Body of pancreas (tissue), 4 donors: Measurements from ENCODE around the gene CSF1. TPM values are rescaled to one million over a fixed set of nuclear protein-coding genes. Genes with fewer than 3 reads are reported as not detected.

Experiments used
- ATAC-seq: fragments of 150-250 bp; one replicate; pipeline ENCODE4 v1.9.1; 2016
- DNase-seq, 4 donors: peaks; one replicate each; pipeline ENCODE4 v3.0.0-alpha.2; 2019
- H3K27ac ChIP-seq, 4 donors: fragments of 200-600 bp; sonication (generic); 1 replicate in 3 of 4; 2 replicates in 1 of 4; pipeline versions ENCODE4 v1.5.1 to v1.6.1; 2016 to 2019; ENCODE audit warnings: mild to moderate bottlenecking in 1 of 4, mixed read lengths in 1 of 4, moderate library complexity in 1 of 4
- H3K27me3 ChIP-seq, 2 donors: fragments of 200-600 bp; sonication (generic); one replicate each; pipeline ENCODE4 v1.6.0; 2016; ENCODE audit warnings: mild to moderate bottlenecking in 1 of 2
- H3K36me3 ChIP-seq, 2 donors: fragments of 200-600 bp; sonication (generic); replicated peaks in 1 of 2; 2 replicates each; pipeline ENCODE4 v1.5.1; 2016; ENCODE audit warnings: low read depth in 2 of 2; ENCODE audit not compliant: insufficient read depth in 1 of 2
- H3K4me1 ChIP-seq: fragments of 200-600 bp; sonication (generic); one replicate; pipeline ENCODE4 v1.6.0; 2016
- H3K4me3 ChIP-seq, 2 donors: fragments of 200-600 bp; sonication (generic); 1 replicate in 1 of 2; 2 replicates in 1 of 2; pipeline ENCODE4 v1.5.1; 2016 to 2019
- H3K9me3 ChIP-seq, 3 donors: fragments of 200-600 bp; sonication (generic); 1 replicate in 2 of 3; 2 replicates in 1 of 3; pipeline ENCODE4 v1.5.1; 2016
- POLR2A ChIP-seq, 3 donors: fragments of 450-650 bp; IDR thresholded peaks; one replicate each; pipeline ENCODE4 v1.6.1; 2016; ENCODE audit warnings: antibody characterized with exemption in 3 of 3, mild to moderate bottlenecking in 2 of 3
- WGBS, 2 donors: methylation state at CpG; one replicate each; pipeline ENCODE4 v1.1.5; 2017; 5-methylcytosine and 5-hydroxymethylcytosine counted together
- intact Hi-C: fragments of 100-400 bp; cut with DNase I; formaldehyde crosslinking; loops from one replicate; pipeline ENCODE4 v1.15.1; 2023
- total RNA-seq, 2 donors: library from RNA; depleted of rRNA; stranded (reverse); fragments of >200 nt; gene quantifications; one replicate each; pipeline ENCODE4 v1.1.0, GENCODE V29; 2016
- TF ChIP-seq, protein P1 (sequence below), 7 experiments: fragments of 450-650 bp in 4 of 7; fragments of 200-600 bp in 3 of 7; sonication (generic) in 3 of 7; IDR thresholded peaks; one replicate each; pipeline ENCODE4 v1.5.1; 2016 to 2019; ENCODE audit warnings: antibody characterized with exemption in 7 of 7

CSF1 gene
- total RNA-seq, 2 donors from 2014 or later: 26.7 to 60.7 TPM

DNA sequence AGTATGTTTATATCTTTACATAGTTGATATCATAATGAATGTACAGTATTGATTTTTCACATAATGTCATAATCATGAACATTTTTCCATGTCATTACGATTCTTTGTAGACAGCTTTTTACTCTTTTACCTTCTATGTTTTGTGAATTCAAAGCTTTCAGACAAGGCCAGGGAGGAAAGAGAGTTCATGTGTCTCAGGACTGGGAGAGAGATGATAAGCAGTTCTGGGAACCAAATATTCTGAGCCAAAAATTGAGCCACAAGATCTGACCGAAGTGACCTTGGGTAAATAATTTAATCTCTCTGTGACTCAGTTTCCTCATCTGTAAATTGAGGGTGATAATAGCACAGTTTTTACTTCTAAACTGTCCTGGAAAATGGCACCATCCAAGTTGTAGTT lies 31.8 kb downstream of the CSF1 start:
- H3K27me3 ChIP-seq: no peaks in the 10 kb centered on the region
- 39 to 43% methylated on average over 2 of the region's 2 CpGs for WGBS, 2 donors
- no peak for TF ChIP-seq POLR2A (IDR thresholded peaks at IDR 0.05)
- TF ChIP-seq, protein P1, sequence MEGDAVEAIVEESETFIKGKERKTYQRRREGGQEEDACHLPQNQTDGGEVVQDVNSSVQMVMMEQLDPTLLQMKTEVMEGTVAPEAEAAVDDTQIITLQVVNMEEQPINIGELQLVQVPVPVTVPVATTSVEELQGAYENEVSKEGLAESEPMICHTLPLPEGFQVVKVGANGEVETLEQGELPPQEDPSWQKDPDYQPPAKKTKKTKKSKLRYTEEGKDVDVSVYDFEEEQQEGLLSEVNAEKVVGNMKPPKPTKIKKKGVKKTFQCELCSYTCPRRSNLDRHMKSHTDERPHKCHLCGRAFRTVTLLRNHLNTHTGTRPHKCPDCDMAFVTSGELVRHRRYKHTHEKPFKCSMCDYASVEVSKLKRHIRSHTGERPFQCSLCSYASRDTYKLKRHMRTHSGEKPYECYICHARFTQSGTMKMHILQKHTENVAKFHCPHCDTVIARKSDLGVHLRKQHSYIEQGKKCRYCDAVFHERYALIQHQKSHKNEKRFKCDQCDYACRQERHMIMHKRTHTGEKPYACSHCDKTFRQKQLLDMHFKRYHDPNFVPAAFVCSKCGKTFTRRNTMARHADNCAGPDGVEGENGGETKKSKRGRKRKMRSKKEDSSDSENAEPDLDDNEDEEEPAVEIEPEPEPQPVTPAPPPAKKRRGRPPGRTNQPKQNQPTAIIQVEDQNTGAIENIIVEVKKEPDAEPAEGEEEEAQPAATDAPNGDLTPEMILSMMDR (IDR thresholded peaks at IDR 0.05): no peak
- intact Hi-C loops: no loop called here
- ATAC-seq (no peak), DNase-seq (no peak)
- H3K36me3 ChIP-seq: no peaks in the 10 kb centered on the region
- H3K4me1 ChIP-seq: peaks cover 10% of the 10 kb centered on the region
- H3K4me3 ChIP-seq: no peak overlapping the region
- no peak overlapping the region for H3K27ac ChIP-seq
- H3K9me3 ChIP-seq: no peaks in the 10 kb centered on the region

DNA sequence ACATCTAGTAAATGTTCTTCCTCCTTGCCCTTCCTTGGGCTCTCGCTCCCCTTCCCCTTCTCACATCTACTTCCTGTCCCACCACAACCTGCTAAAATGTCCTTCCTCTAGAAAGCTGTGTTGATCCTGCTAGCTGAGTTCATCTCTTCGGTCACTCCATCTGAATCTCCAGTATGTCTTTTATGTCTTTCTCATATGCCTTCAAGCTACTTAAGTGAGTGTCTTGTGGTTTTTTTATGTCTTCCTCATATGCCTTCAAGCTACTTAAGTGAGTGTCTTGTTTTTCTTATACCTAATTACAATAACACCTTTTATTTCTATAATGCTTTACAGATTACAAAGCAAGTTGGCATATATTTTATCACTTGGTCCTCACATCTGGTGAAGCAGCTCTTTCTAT lies 33.9 kb downstream of the CSF1 start:
- intact Hi-C loops: no loop called here
- no peak overlapping the region for H3K4me3 ChIP-seq
- H3K27ac ChIP-seq: no peak overlapping the region
- WGBS, 2 donors: 86 to 92% methylated on average over 2 of the region's 2 CpGs
- H3K4me1 ChIP-seq: peaks cover 24% of the 10 kb centered on the region
- no peak for ATAC-seq
- no peaks in the 10 kb centered on the region for H3K27me3 ChIP-seq
- no peaks in the 10 kb centered on the region for H3K36me3 ChIP-seq
- DNase-seq: no peak
- H3K9me3 ChIP-seq: no peaks in the 10 kb centered on the region
- TF ChIP-seq, protein P1 (IDR thresholded peaks at IDR 0.05): no peak

DNA sequence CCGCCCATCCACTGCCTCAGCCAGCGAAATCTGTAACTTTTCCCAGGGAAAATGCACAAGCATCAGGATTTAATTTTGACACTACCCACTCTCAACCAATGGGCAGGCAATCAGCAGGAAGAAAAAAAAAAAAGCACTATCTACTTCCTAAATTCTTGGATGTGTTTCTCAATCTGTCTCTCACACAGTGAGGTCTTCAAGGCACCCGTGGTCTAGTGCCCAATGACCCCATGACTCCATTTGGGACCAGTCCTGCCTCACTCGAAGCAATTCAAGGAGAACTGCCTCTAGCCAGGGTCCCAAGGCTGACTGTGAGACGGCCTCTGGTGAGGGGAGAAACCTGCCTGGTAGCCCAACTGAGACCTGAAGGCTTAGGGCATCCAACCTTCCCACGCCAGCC lies 35.9 kb downstream of the CSF1 start:
- Histone ChIP-seq H3K4me1 (peaks cover 24% of the 10 kb centered on the region), H3K9me3 (no peaks in the 10 kb centered on the region), H3K4me3 (no peak overlapping the region), H3K27ac (peak overlapping the region in 3 of 4 donors; percentile 19 to 87 (median 64)), H3K27me3 (no peaks in the 10 kb centered on the region), H3K36me3 (no peaks in the 10 kb centered on the region)
- intact Hi-C loops: no loop called here
- no peak for TF ChIP-seq POLR2A (IDR thresholded peaks at IDR 0.05)
- TF ChIP-seq, protein P1 (IDR thresholded peaks at IDR 0.05): no peak
- 79 to 80% methylated on average over 6 of the region's 6 CpGs for WGBS, 2 donors
- ATAC-seq (no peak), DNase-seq (no peak)

DNA sequence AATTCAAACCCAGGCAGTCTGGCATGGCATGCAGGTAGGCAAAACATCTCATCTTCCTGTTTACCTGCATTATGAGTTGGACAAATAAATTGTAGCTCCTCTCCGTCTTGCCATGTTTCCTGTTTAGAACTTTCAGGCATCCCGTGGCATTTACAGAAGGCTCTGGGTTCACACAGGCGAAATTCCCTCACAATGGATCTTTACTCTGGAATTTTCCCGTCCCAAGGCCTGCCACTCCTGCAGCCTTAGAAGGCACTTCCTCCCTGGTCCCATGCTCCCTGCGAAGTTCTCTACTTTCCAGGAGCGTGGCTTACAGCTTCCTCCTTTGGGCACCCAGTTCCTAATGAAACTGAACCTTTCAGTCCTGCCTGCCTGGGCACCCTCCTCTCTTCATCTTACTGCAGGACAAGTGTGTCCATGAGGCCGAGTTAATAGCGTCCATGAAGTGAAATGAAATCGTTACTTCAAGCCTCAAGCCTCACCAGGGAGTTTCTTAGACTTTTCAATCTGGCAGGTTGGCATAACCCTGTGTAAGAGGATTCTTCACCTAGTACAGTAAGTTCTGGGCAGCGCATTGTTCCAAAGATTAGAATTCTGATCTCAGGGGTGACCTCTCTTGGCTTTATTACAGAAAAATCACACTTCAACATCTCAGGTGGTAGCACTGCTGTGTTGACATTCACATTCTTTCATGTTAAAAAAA lies 37.1 kb downstream of the CSF1 start:
- peak overlapping the region in 3 of 4 donors; percentile 56 to 87 (median 71) for H3K27ac ChIP-seq
- peaks cover 24% of the 10 kb centered on the region for H3K4me1 ChIP-seq
- H3K4me3 ChIP-seq: no peak overlapping the region
- TF ChIP-seq, protein P1 (IDR thresholded peaks at IDR 0.05): no peak
- no peak for TF ChIP-seq POLR2A (IDR thresholded peaks at IDR 0.05)
- ATAC-seq (peak; percentile 81), DNase-seq (no peak)
- 44 to 48% methylated on average over 10 of the region's 10 CpGs for WGBS, 2 donors
- no peaks in the 10 kb centered on the region for H3K36me3 ChIP-seq
- H3K9me3 ChIP-seq: no peaks in the 10 kb centered on the region
- H3K27me3 ChIP-seq: no peaks in the 10 kb centered on the region
- intact Hi-C loops: no loop called here

DNA sequence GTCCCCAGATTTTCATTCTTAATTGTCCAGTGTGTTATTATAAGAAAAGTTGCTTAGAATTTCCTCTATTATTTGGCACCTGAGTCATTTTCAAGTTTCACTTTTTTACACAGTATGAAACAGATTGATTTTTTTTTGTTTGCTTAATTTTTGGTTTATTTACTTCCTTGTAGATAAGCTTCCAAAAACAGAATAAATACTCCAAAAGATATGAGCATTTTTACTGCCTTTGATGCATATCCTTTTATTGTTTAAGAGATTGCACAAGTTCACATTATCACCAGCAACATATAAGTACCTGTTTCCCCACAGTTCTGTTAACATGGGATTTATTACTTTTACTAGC lies 37.6 kb downstream of the CSF1 start:
- Histone ChIP-seq H3K27ac (peak overlapping the region in 3 of 4 donors; percentile 56 to 87 (median 71)), H3K9me3 (no peaks in the 10 kb centered on the region), H3K4me3 (no peak overlapping the region), H3K4me1 (peaks cover 24% of the 10 kb centered on the region), H3K36me3 (no peaks in the 10 kb centered on the region), H3K27me3 (no peaks in the 10 kb centered on the region)
- intact Hi-C loops: no loop called here
- ATAC-seq (peak; percentile 76), DNase-seq (no peak)
- TF ChIP-seq POLR2A (IDR thresholded peaks at IDR 0.05): no peak
- TF ChIP-seq, protein P1 (IDR thresholded peaks at IDR 0.05): no peak
